Retinal pigment epithelial cell (primary cell): ENCODE data around the gene RGS8.

Source experiments
- DNase-seq: peaks from one replicate; pipeline ENCODE4 v3.0.0-alpha.2; 2010; ENCODE audit warnings: low read depth
- H3K4me3 ChIP-seq: 2 replicates; pipeline ENCODE4 v1.5.1; 2011; ENCODE audit warnings: mild to moderate bottlenecking, low read length, control low read depth, moderate library complexity
- TF ChIP-seq, protein P1 (sequence below): conservative IDR thresholded peaks from 2 replicates; pipeline ENCODE4 v1.5.1; 2011; ENCODE audit warnings: low read depth, low read length, control low read depth, inconsistent platforms

RGS8 gene

DNA sequence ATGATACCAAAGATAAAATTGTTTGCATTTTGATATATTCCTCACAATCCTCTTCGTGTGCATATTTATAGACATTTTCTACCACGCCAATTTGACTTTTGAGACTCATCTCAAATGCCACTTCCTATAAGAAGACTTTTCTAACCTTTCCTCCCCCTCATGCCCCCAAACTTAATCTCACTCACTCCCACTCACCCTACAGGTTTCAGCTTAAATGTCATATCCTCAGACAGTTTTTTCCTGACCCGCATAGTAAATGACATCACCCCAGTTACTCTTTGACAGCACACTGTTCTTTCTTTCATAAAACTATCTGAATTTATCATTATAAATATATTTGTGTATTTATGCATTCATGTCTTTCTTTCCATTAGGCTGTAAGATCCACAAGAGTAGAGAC is 29.6 kb upstream of the RGS8 start:
- TF ChIP-seq, protein P1, sequence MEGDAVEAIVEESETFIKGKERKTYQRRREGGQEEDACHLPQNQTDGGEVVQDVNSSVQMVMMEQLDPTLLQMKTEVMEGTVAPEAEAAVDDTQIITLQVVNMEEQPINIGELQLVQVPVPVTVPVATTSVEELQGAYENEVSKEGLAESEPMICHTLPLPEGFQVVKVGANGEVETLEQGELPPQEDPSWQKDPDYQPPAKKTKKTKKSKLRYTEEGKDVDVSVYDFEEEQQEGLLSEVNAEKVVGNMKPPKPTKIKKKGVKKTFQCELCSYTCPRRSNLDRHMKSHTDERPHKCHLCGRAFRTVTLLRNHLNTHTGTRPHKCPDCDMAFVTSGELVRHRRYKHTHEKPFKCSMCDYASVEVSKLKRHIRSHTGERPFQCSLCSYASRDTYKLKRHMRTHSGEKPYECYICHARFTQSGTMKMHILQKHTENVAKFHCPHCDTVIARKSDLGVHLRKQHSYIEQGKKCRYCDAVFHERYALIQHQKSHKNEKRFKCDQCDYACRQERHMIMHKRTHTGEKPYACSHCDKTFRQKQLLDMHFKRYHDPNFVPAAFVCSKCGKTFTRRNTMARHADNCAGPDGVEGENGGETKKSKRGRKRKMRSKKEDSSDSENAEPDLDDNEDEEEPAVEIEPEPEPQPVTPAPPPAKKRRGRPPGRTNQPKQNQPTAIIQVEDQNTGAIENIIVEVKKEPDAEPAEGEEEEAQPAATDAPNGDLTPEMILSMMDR, result no peak
- no peak for DNase-seq
- no peak overlapping the region for H3K4me3 ChIP-seq

DNA sequence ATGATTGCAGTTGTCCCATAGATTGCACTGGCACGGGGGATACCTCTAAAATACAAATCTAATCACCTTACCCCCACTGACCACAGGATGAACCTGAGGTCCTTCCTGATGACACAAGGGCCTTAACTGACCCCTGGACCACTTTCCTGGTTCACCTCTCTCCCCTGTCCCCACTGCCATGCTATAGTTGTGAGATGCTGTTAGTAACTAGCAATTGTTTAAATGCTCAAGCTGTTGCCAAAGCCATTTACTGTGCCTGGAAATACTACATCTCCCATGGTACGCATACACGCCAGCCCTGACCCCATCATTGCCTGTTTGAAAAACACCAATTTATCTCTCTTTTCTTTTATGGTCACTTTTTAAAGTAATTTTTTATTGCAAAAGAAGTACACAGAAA is 29.1 kb upstream of the RGS8 start:
- DNase-seq, result no peak
- TF ChIP-seq, protein P1, result no peak
- no peak overlapping the region for H3K4me3 ChIP-seq

DNA sequence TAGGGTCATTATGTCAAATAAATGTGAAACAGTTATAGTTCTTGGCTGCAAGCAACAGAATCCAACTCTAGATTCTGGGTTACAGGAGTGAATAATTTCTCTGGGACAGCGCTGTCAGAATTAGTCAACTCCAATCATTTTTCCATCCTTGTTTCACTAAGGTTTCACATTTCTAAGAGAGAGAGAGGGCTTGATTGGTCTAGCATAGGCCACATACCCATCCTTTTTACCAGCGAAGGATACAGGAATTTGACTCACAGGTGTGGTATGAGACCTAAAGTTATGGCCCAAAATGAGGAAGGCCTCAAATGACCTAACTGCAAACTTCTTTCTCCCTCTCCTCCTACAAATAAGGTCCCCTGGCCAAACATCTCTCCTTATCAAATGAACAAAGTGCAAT is 25.5 kb upstream of the RGS8 start:
- H3K4me3 ChIP-seq, result no peak overlapping the region
- no peak for DNase-seq
- TF ChIP-seq, protein P1, result no peak

DNA sequence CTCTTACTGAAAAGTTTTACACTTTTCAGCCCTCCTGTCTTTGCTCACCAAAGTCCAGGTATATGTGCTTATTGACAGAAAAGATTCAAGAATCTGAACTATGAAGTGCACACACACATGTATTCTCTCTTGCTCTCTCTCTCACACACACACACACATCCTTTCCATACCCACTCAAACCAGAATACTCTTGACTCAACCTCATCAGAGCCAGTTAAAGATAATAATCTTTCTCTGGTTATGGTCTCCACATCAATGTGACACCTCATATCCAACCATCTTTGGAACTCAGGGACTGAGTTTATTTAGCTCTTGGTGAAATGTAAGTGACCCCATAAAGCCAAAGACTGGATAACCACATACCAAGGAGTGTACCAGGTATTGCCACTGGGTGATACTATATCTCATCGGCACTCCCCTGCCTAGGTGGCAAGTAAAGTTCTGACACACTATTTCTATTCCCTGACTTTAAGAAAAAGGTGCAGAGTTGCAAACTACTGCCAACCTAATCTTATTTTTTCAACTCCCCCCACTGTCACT is 24.9 kb upstream of the RGS8 start:
- H3K4me3 ChIP-seq, result no peak overlapping the region
- TF ChIP-seq, protein P1, result no peak
- no peak for DNase-seq

DNA sequence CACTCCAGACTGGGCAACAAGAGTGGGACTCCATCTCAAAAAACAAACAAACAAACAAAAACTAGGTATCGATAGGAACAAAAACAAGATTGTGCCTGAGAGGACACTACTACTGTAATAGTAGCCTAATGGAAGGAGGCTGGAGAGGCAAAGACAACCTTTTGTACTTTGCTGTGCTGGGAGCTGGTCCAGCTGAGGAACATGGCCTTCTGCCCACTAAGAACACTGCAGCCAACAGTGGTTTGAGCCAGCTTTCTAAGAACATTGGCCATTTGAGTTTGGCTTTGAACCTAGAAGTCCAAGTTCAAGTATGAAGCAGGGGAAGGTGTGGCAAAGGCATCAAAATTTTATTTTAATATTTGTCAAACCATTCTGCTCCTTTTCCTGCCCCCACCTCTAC is 22.7 kb upstream of the RGS8 start:
- no peak overlapping the region for H3K4me3 ChIP-seq
- DNase-seq, result no peak
- TF ChIP-seq, protein P1, result no peak

DNA sequence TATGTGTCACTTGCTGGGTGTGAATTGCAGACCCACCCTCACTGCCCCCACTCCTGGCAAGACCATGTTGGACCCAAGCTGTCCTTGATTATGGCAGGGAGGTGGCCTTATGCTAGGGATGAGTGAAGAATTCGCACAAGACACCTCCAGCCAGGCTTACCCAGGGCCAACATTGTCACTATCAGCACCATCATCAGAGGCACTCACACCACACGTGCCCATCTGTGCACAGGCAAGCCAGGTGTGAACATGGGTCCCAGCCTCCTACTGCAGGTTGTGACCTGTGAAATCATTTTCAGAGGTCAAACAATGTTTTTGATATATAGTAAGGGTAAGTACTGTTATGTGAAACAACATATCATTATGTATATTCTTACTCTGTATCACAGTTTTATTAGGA is 20.3 kb upstream of the RGS8 start:
- no peak overlapping the region for H3K4me3 ChIP-seq
- no peak for DNase-seq
- TF ChIP-seq, protein P1, result no peak

DNA sequence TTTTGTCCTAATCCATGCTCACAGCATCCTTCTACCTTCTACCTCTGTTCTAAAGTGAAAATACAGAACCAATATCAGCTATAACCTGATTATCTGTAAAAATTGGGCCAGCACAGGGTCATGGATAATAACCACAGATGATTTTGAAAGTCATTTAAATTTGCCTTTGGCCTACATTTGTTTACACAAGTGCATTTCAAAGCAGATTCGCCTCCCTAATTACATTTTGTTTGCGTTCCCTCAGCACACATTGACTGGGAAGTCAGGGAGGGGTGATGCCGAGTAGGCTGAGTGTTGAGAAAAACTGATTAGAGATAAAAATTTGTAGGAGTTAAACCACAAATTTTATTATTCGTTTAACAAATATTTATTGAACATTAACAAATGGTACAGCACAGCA is 19.2 kb upstream of the RGS8 start:
- no peak overlapping the region for H3K4me3 ChIP-seq
- no peak for DNase-seq
- TF ChIP-seq, protein P1, result no peak
